Loucy (cell line): ENCODE data around the gene IGSF21.

ENCODE experiments used
- CTCF ChIP-seq: fragments of 200-600 bp; sonication (generic); conservative IDR thresholded peaks from 2 replicates; pipeline ENCODE4 v1.5.1; 2014; ENCODE audit warnings: mild to moderate bottlenecking, antibody characterized with exemption, low read length
- EZH2phosphoT487 ChIP-seq: fragments of 200-600 bp; IDR thresholded peaks from 2 replicates; pipeline ENCODE4 v1.6.1; 2018; ENCODE audit warnings: antibody characterized with exemption, mild to moderate bottlenecking, moderate library complexity, borderline replicate concordance

- TF ChIP-seq CTCF (no peak), EZH2phosphoT487 (no peak)
Observed at GRCh38 chr1:18394563-18395156, 287.1 kb downstream of the IGSF21 start.
